Left colon (tissue), 2 donors: ENCODE data around the gene POLK. TPM values are rescaled to one million over a fixed set of nuclear protein-coding genes. Genes with fewer than 3 reads are reported as not detected.
"Not testable (repeated sequence)": the region's sequence is repeated elsewhere in the genome, so short reads cannot be mapped to it uniquely, and the experiment has no call there.

ENCODE experiments used
- ATAC-seq: fragments of 200-7000 bp; cut with Tn5 transposase; one replicate; pipeline ENCODE4 v1.9.1; 2020; ENCODE audit warnings: mild to moderate bottlenecking, moderate library complexity
- DNase-seq, 2 donors: peaks; one replicate each; pipeline ENCODE4 v3.0.0-alpha.2; 2020
- intact Hi-C, 2 donors: fragments of 100-400 bp; cut with DNase I in 1 of 2; cut with micrococcal nuclease in 1 of 2; formaldehyde crosslinking; loops; one replicate each; pipeline versions ENCODE4 v1.11.2 to v1.14.0; 2022; cut with DNase I, micrococcal nuclease
- long read RNA-seq: library from polyadenylated mRNA; unstranded; transcript quantifications from one replicate; pipeline ENCODE4 v2.0.0, GENCODE V29; 2021
- total RNA-seq, 2 donors: library from RNA; stranded (reverse); fragmentation: NEBNext Ultra II Directional; extraction: Animal tissue kit (Norgen Biotek cat#: 25700); gene quantifications; one replicate each; pipeline ENCODE4 v1.2.1, GENCODE V29; 2021
- donor health status: DM: no; HTN: no; CAD: no.
- donor health status: DM: yes; HTN: yes; CAD: no.

POLK gene
- total RNA-seq, result 10 to 100 TPM; 13.8 to 16.3 TPM
- long read RNA-seq, full-length matches to known transcripts, result 2 of 12 reads
- long read RNA-seq, partial matches to known transcripts, result 5 of 12 reads
- long read RNA-seq, other reads (novel, unspliced or antisense), result 5 of 12 reads

GRCh38 chr5:75511435-75512382 is at the start of gene POLK, which contains the start of gene CERT1:
Gene POLK, plus strand, starts transcription at chr5:75511891.
Gene CERT1, minus strand, starts transcription at chr5:75511629. Its CDS starts 422 bp downstream, at chr5:75511207.
- DNase-seq, result peak; percentile 96 to 99
- peak; percentile 93 for ATAC-seq
- intact Hi-C loops, result no loop called here

- ATAC-seq (no peak), DNase-seq (no peak)
- intact Hi-C loops, result no loop called here
These were observed 48.0 kb upstream of the POLK start for GRCh38 chr5:75463726-75464125.

DNA sequence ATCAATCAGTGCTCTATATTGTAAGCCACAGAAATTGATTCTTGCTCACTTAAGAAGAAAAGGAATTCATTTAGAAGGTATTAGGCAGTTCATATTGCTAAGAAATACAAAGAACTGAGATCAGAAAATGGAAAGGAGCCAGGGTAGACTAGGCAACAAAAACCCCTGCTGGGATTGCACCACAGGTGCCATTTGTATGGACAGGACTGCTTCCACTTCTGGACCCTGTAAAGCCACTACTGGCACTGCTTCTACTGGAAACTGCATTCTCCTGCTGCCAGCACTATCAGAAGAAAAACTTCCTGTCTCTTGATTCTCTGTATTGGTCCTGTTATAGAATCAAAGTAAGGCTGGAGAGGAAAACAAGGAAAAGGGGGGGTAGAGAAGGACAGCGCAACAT is 46.2 kb upstream of the POLK start:
- no peak for ATAC-seq
- DNase-seq, result no peak
- intact Hi-C loops, result no loop called here

DNA sequence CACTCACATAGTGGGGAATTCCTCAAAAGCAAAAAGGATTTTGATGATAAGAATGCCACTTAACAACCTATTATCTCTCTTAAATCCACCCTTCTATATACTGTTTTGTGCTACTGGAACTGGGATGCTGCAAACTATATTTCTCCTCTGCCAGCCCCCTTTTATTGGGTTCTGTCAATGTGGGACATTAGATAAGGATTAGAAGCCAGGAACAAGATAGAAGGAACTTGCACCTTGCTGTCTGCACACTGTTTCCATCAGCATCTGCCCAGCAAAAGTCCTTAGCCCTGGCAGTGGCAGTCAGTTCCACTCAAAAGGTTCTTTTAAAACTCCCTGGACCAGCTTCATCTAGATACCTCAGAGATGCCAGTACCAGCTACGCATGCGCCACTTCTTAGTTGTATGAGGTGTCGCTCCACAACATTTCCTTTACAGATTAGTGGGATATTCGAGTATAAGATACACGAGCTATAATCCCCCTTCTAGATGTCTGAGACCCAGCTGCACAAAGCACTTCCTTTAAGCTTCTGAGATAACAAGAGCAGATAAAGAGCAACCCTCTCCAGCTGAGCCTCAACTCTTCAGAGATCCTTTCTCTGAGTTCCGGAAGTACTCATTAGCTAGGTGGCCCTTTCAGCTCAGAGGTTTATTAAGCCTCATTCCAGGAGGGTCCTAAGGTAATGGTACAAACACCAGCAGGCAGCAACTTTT is 45.5 kb upstream of the POLK start:
- DNase-seq, result no peak
- no peak for ATAC-seq
- intact Hi-C loops, result no loop called here

DNA sequence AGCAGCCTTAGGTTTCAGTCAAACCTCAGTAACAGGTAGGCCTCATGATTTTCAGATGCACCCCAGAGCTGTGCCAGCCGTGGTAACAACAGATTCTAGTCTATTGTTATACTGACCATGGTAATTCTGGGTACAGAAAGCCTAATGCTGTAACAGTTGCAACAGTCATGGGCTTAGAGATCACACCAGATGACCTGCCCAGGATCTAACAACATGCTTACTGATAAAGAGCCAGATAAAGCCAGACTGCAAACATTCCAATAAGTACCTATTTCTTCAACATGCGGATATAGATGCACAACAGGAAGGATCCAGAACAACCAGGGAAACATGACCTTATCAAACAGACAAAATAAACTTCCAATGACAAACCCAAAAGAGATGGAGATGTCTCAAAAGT is 43.1 kb upstream of the POLK start:
- ATAC-seq (no peak), DNase-seq (no peak)
- intact Hi-C loops, result no loop called here

DNA sequence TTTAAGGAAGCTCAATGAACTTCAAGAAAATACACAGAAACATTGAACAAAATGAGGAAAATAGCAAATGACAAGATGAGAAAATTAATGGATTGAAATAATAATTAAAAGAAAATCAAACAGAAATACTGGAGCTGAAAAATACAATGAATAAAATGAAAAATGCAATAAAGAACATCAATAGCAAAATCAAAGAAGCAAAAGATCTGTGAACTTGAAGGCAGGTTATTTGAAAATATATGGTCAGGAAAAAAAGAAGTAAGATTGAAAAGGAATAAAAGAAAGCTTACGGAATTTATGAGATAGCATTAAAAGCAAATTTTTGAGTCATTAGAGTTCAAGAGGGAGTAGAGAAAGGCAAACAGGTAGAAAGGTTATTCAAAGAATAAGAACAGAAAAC is 42.7 kb upstream of the POLK start:
- no peak for DNase-seq
- intact Hi-C loops, result no loop called here

GRCh38 chr5:75471193-75471592 is 40.5 kb upstream of the POLK start:
- DNase-seq, result no peak
- ATAC-seq, result no peak
- intact Hi-C loops, result no loop called here

More for the DNA sequence above, 42.7 kb upstream of the POLK start:
- ATAC-seq, result no peak

DNA sequence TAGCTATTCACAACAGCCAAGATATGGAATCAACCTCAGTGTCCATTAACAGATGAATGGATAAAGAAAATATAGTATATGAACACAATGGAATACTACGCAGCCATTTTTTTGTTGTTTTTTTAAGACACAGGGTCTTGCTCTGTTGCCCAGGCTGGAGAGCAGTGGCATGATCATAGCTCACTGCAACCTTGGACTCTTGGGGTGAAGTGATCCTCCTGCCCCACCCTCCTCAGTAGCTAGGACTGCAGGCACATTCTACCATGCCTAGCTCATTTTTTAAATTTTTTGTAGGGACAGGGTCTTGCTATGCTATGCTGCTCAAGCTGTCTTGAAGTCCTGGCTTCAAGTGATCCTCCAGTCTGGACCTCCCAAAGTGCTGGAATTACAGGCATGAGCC is 38.7 kb upstream of the POLK start:
- intact Hi-C loops, result no loop called here
- ATAC-seq (peak; percentile 68), DNase-seq (no peak)

GRCh38 chr5:75473463-75473862 is 38.2 kb upstream of the POLK start:
- no peak for DNase-seq
- ATAC-seq, result no peak
- intact Hi-C loops, result no loop called here

GRCh38 chr5:75475364-75475763 is 36.3 kb upstream of the POLK start:
- intact Hi-C loops, result no loop called here

DNA sequence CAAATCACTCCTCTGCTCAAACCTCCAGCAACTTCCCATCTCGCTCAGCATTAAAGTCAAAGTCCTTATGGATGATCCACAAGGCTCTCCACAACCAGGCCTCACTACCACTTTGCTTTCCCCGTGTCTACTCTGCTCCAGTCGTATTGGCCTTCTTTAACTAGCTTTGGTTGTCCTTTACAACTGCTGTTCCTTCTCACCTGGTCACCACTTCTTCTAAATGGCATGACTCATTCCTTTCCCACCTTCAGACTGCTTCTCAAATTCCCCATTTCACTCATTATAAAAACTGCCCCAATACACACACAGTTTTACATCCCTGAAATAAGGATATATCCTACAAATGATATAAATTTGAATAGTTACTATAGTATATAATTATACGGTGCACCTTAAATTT is 30.7 kb upstream of the POLK start:
- intact Hi-C loops, result no loop called here
- no peak for ATAC-seq

More at GRCh38 chr5:75475364-75475763, 36.3 kb upstream of the POLK start:
- DNase-seq, result no peak
- no peak for ATAC-seq

DNA sequence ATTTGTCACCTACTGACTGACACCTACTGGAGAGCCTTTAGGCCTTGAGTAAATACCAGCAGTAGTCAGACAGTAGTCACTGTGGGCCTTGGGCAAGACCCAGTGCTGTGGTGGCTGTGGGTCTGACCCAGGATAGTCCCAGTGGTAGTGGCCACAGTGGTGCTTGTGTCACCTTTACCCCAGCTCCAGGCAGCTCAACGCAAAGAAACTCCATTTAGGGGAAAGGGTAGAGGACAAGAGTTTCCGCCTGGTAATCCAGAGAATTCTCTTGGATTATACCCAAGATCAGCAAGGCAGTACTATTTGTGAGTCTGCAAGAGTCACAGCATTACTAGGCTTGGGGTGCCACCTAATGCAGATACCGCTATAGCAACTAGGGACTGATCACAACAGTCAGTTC is 29.2 kb upstream of the POLK start:
- no peak for ATAC-seq
- DNase-seq, result no peak
- intact Hi-C loops, result no loop called here

More for the DNA sequence above, 30.7 kb upstream of the POLK start:
- no peak for DNase-seq

- ATAC-seq, result no peak
- no peak for DNase-seq
- intact Hi-C loops, result no loop called here
These were observed 27.1 kb upstream of the POLK start for GRCh38 chr5:75484605-75485004.

GRCh38 chr5:75489847-75490246 is 21.8 kb upstream of the POLK start:
- ATAC-seq, intact Hi-C loops, DNase-seq: not testable (repeated sequence)

DNA sequence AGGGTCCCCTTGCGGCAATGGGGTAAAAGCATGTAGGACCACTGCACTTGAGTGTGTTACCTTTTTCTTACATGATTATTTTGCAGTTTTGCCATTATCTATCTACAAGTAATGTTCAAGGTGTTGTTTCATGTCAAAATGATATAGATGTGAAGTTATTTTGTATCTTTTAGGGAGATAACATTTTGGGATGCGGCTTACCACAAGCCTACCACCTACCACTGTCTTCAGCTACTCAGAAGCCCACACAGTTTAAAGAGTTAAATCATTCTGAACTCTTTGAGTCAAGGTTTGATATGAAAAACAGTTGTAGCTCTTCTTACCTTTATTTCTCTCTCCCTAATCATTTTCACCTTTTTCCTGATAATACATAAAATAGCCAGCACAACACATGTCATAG is 20.1 kb upstream of the POLK start:
- no peak for DNase-seq
- intact Hi-C loops, result no loop called here
- no peak for ATAC-seq

DNA sequence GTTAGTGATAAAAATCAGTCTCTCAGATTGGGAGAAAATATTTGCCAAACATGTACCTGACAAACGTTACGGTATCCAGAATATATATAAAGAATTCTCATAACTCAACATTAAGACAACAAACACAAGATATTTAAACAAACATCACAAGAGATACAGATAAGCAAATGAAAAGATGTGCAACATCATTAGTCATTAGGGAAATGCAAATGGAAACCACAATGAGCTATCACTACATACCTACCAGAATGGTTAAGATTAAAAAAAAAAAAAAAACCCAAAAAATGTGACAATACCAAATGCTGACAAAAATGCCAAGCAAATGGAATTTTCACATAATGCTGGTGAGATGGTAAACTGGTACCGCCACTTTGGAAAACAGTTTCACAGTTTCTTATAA is 15.7 kb upstream of the POLK start:
- DNase-seq (no peak), ATAC-seq (no peak)
- intact Hi-C loops, result no loop called here

DNA sequence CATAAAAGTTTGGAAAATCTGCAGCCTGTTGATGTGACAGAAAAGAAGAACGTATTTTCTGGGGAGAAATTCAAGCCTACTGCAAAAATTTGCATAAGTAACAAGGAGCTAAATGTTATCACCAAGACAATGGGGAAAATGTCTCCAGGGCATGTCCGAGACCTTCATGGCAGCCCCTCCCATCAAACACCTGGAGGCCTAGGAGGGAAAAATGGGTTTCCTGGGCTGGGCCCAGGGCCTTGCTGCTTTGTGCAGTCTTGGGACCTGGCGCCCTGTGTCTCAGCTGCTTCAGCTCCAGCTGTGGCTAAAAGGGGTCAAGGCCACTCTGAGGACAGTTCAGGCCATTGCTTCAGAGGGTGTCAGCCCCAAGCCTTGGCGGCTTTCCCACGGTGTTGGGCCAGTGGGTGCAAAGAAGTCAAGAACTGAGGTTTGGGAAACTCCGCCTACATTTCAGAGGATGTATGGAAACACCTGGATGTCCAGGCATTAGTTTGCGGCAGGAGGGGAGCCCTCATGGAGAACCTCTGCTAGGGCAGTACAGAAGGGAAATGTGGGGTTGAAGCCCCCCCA is 13.4 kb upstream of the POLK start:
- intact Hi-C loops, result no loop called here
- no peak for DNase-seq
- no peak for ATAC-seq

DNA sequence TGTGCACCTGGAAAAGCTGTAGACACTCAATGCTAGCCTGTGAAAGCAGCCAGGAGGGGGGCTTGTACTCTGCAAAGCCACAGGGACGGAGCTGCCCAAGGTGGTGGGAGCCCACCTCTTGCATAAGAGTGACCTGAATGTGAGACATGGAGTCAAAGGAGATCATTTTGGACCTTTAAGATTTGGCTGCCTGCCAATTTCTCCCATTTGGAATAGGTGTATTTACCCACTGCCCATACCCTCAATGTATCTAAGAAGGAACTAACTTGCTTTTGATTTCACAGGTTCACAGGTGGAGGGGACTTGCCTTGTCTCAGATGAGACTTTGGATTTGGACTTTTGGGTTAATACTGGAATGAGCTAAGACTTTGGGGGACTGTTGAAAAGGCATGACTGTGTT is 12.8 kb upstream of the POLK start:
- ATAC-seq, DNase-seq, intact Hi-C loops: not testable (repeated sequence)

- ATAC-seq, intact Hi-C loops: not testable (repeated sequence)
These were observed 6.6 kb upstream of the POLK start for GRCh38 chr5:75505112-75505511.

More at GRCh38 chr5:75505112-75505511, 6.6 kb upstream of the POLK start:
- not testable (repeated sequence) for DNase-seq
